WTC11 (cell line): ENCODE results near the gene MBNL1. TPM values are rescaled to one million over a fixed set of nuclear protein-coding genes. Genes with fewer than 3 reads are reported as not detected.

ENCODE experiments used
- ATAC-seq: fragments of 200-7000 bp; cut with Tn5 transposase; 2 replicates; pipeline ENCODE4 v1.10.0; 2021; ENCODE audit warnings: mild to moderate bottlenecking, moderate library complexity
- CTCF ChIA-PET: fragments of 300-600 bp; sonication (Branson Sonifier 250); formaldehyde crosslinking; loops from one replicate; lab custom pipeline; 2021; ENCODE audit warnings: antibody characterized with exemption; lab: Charles Lee
- POLR2A ChIA-PET: fragments of 350-600 bp; sonication (Branson Sonifier 250); formaldehyde crosslinking; loops from one replicate; lab custom pipeline; 2021; ENCODE audit warnings: antibody characterized with exemption; lab: Charles Lee
- DNase-seq: peaks from one replicate; pipeline ENCODE4 v3.0.0; 2021; ENCODE audit warnings: low spot score
- H3K27ac Mint-ChIP-seq: 2 replicates; pipeline ENCODE4 v1.8.0; 2021; ENCODE audit warnings: mixed read lengths
- H3K27me3 Mint-ChIP-seq: 2 replicates; pipeline ENCODE4 v1.8.0; 2021; ENCODE audit warnings: low read depth, mild to moderate bottlenecking, moderate library complexity, mixed read lengths
- H3K36me3 Mint-ChIP-seq: 2 replicates; pipeline ENCODE4 v1.8.0; 2021; ENCODE audit warnings: mixed read lengths
- H3K4me1 Mint-ChIP-seq: 2 replicates; pipeline ENCODE4 v1.8.0; 2022; ENCODE audit warnings: mixed read lengths
- H3K4me3 Mint-ChIP-seq: 2 replicates; pipeline ENCODE4 v1.8.0; 2021; ENCODE audit warnings: mild to moderate bottlenecking, moderate library complexity, mixed read lengths
- H3K9me3 Mint-ChIP-seq: 2 replicates; pipeline ENCODE4 v1.8.0; 2021; ENCODE audit warnings: mixed read lengths
- E2F1 ChIP-seq: sonication (generic); formaldehyde crosslinking; IDR thresholded peaks from 2 replicates; pipeline ENCODE4 v1.8.0; 2022; ENCODE audit warnings: mild to moderate bottlenecking, missing genetic modification reagents
- ETV6 ChIP-seq: sonication (generic); formaldehyde crosslinking; IDR thresholded peaks from 2 replicates; pipeline ENCODE4 v1.8.1; 2022; ENCODE audit warnings: mild to moderate bottlenecking, missing genetic modification reagents
- FOXP4 ChIP-seq: sonication (generic); formaldehyde crosslinking; IDR thresholded peaks from 2 replicates; pipeline ENCODE4 v1.8.0; 2022; ENCODE audit warnings: mild to moderate bottlenecking, missing genetic modification reagents
- HMGA2 ChIP-seq: fragments of 250-450 bp; sonication (Bioruptor Pico); IDR thresholded peaks from 2 replicates; pipeline ENCODE4 v1.4.0; 2021; ENCODE audit warnings: mild to moderate bottlenecking, moderate library complexity
- MXD4 ChIP-seq: fragments of 250-450 bp; sonication (Bioruptor Pico); IDR thresholded peaks from 2 replicates; pipeline ENCODE4 v1.8.0; 2021; ENCODE audit warnings: mild to moderate bottlenecking, moderate library complexity, borderline replicate concordance
- NFYB ChIP-seq: sonication (generic); formaldehyde crosslinking; conservative IDR thresholded peaks from 2 replicates; pipeline ENCODE4 v1.8.0; 2022; ENCODE audit warnings: low read depth, missing genetic modification reagents
- PREB ChIP-seq: sonication (generic); formaldehyde crosslinking; IDR thresholded peaks from 2 replicates; pipeline ENCODE4 v1.8.1; 2022; ENCODE audit warnings: mild to moderate bottlenecking, missing genetic modification reagents, moderate library complexity, borderline replicate concordance
- PRRX2 ChIP-seq: fragments of 250-450 bp; sonication (Bioruptor Pico); IDR thresholded peaks from 2 replicates; pipeline ENCODE4 v1.8.0; 2021; ENCODE audit warnings: mild to moderate bottlenecking
- TEAD4 ChIP-seq: sonication (generic); formaldehyde crosslinking; IDR thresholded peaks from 2 replicates; pipeline ENCODE4 v1.8.0; 2022; ENCODE audit warnings: mild to moderate bottlenecking, missing genetic modification reagents
- ZNF281 ChIP-seq: sonication (generic); formaldehyde crosslinking; IDR thresholded peaks from 2 replicates; pipeline ENCODE4 v1.8.0; 2023; ENCODE audit warnings: mild to moderate bottlenecking, missing genetic modification reagents
- total RNA-seq: library from RNA; stranded (reverse); gene quantifications from 3 replicates; pipeline ENCODE4 v1.2.3, GENCODE V29; 2021
- TF ChIP-seq, protein P1 (sequence below): sonication (generic); formaldehyde crosslinking; IDR thresholded peaks from 2 replicates; pipeline ENCODE4 v1.8.0; 2022; ENCODE audit warnings: missing genetic modification reagents
- TF ChIP-seq, protein P2 (sequence below): fragments of 250-450 bp; sonication (Bioruptor Pico); conservative IDR thresholded peaks from 2 replicates; pipeline ENCODE4 v1.9.0; 2021; ENCODE audit warnings: mild to moderate bottlenecking
- TF ChIP-seq, protein P3 (sequence below): sonication (generic); formaldehyde crosslinking; IDR thresholded peaks from 2 replicates; pipeline ENCODE4 v1.8.1; 2022; ENCODE audit warnings: low read depth, mild to moderate bottlenecking, moderate library complexity, missing genetic modification reagents, borderline replicate concordance
- TF ChIP-seq, protein P4 (sequence below): sonication (generic); formaldehyde crosslinking; IDR thresholded peaks from 2 replicates; pipeline ENCODE4 v1.8.1; 2022; ENCODE audit warnings: low read depth, missing genetic modification reagents, borderline replicate concordance

MBNL1 gene
- total RNA-seq, 1 experiment from 2014 or later = 20.4 TPM

GRCh38 chr3:152328841-152329240 lies 60.1 kb downstream of the MBNL1 start (continued):
- TF ChIP-seq, protein P1, sequence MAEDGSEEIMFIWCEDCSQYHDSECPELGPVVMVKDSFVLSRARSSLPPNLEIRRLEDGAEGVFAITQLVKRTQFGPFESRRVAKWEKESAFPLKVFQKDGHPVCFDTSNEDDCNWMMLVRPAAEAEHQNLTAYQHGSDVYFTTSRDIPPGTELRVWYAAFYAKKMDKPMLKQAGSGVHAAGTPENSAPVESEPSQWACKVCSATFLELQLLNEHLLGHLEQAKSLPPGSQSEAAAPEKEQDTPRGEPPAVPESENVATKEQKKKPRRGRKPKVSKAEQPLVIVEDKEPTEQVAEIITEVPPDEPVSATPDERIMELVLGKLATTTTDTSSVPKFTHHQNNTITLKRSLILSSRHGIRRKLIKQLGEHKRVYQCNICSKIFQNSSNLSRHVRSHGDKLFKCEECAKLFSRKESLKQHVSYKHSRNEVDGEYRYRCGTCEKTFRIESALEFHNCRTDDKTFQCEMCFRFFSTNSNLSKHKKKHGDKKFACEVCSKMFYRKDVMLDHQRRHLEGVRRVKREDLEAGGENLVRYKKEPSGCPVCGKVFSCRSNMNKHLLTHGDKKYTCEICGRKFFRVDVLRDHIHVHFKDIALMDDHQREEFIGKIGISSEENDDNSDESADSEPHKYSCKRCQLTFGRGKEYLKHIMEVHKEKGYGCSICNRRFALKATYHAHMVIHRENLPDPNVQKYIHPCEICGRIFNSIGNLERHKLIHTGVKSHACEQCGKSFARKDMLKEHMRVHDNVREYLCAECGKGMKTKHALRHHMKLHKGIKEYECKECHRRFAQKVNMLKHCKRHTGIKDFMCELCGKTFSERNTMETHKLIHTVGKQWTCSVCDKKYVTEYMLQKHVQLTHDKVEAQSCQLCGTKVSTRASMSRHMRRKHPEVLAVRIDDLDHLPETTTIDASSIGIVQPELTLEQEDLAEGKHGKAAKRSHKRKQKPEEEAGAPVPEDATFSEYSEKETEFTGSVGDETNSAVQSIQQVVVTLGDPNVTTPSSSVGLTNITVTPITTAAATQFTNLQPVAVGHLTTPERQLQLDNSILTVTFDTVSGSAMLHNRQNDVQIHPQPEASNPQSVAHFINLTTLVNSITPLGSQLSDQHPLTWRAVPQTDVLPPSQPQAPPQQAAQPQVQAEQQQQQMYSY (CRISPR knock-in tag) = no peak
- TF ChIP-seq MXD4 (CRISPR knock-in tag) (no peak), ZNF281 (CRISPR knock-in tag) (no peak)

- H3K4me1 Mint-ChIP-seq = peaks cover 8% of the 10 kb centered on the region
- ChIA-PET CTCF (no interaction called here), POLR2A (no interaction called here)
- ATAC-seq (no peak), DNase-seq (no peak)
- H3K27me3 Mint-ChIP-seq = no peaks in the 10 kb centered on the region
- H3K27ac Mint-ChIP-seq = no peak overlapping the region
- no peak overlapping the region for H3K4me3 Mint-ChIP-seq
- H3K9me3 Mint-ChIP-seq = peaks cover 7% of the 10 kb centered on the region
- H3K36me3 Mint-ChIP-seq = peaks cover 6% of the 10 kb centered on the region; the same call in 1 of the 2 replicates
- TF ChIP-seq FOXP4 = no peak
- TF ChIP-seq ETV6 = no peak
- TF ChIP-seq, protein P1 (CRISPR knock-in tag) = no peak
- TF ChIP-seq, protein P2, sequence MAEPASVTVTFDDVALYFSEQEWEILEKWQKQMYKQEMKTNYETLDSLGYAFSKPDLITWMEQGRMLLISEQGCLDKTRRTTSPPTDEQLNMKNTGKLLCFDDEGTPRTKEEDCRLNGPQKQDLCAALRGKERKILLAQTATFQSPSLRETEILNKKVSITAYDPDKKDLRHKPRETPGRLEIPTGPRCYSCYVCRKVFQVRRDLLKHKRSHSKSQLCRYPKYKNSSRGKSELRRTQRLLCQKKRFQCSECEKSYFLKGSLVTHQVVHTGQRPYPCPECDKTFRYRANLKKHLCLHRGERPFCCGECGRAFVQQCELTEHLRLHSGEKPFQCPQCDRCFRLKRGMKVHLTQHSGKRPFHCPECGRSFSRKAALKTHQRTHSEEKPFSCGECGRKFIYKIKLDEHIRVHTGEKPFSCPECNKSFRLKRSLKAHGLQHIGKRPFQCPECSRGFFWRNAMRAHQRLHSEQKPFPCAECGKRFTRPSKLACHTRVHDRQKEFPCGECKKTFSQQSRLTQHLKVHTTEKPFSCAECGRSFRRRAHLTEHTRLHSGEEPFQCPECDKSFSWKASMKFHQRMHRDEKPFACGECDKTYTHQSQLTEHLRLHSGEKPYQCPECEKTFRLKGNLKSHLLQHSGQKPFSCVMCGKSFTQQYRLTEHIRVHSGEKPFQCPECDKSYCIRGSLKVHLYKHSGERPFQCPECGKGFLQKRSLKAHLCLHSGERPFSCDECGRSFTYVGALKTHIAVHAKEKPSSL (CRISPR knock-in tag) = no peak
- TF ChIP-seq, protein P3, sequence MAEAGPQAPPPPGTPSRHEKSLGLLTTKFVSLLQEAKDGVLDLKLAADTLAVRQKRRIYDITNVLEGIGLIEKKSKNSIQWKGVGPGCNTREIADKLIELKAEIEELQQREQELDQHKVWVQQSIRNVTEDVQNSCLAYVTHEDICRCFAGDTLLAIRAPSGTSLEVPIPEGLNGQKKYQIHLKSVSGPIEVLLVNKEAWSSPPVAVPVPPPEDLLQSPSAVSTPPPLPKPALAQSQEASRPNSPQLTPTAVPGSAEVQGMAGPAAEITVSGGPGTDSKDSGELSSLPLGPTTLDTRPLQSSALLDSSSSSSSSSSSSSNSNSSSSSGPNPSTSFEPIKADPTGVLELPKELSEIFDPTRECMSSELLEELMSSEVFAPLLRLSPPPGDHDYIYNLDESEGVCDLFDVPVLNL (CRISPR knock-in tag) = no peak
- no peak for TF ChIP-seq PRRX2 (CRISPR knock-in tag)
- no peak for TF ChIP-seq E2F1 (CRISPR knock-in tag)
- TF ChIP-seq, protein P4, sequence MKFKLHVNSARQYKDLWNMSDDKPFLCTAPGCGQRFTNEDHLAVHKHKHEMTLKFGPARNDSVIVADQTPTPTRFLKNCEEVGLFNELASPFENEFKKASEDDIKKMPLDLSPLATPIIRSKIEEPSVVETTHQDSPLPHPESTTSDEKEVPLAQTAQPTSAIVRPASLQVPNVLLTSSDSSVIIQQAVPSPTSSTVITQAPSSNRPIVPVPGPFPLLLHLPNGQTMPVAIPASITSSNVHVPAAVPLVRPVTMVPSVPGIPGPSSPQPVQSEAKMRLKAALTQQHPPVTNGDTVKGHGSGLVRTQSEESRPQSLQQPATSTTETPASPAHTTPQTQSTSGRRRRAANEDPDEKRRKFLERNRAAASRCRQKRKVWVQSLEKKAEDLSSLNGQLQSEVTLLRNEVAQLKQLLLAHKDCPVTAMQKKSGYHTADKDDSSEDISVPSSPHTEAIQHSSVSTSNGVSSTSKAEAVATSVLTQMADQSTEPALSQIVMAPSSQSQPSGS (CRISPR knock-in tag) = no peak
- no peak for TF ChIP-seq NFYB (CRISPR knock-in tag)
- no peak for TF ChIP-seq TEAD4 (CRISPR knock-in tag)
- TF ChIP-seq PREB = no peak
- TF ChIP-seq HMGA2 = no peak
Measured at GRCh38 chr3:152330559-152330958, 61.8 kb downstream of the MBNL1 start.
